CD4-positive, alpha-beta memory T cell (primary cell): ENCODE data around the gene WRAP73. TPM values are rescaled to one million over a fixed set of nuclear protein-coding genes. Genes with fewer than 3 reads are reported as not detected.

ENCODE experiments used
- CTCF ChIA-PET: fragments of 350-600 bp; sonication (Branson Sonifier 250); formaldehyde crosslinking; loops from one replicate; lab custom pipeline; 2021; ENCODE audit warnings: inconsistent platforms; ENCODE audit not compliant: partially characterized antibody; lab: Charles Lee
- POLR2A ChIA-PET: fragments of 350-600 bp; sonication (Branson Sonifier 250); formaldehyde crosslinking; loops from one replicate; lab custom pipeline; 2021; ENCODE audit not compliant: partially characterized antibody; lab: Charles Lee
- DNase-seq, 5 donors: peaks; one replicate each; pipeline versions ENCODE4 v3.0.0 to v3.0.0-alpha.2; 2020 to 2022; ENCODE audit warnings: mixed read lengths in 1 of 5
- H3K27ac ChIP-seq: one replicate; pipeline ENCODE4 v1.7.0; 2013; ENCODE audit warnings: low read depth, low read length
- H3K27me3 ChIP-seq: 2 replicates; pipeline ENCODE4 v1.7.0; 2013; ENCODE audit warnings: mild to moderate bottlenecking, low read length, moderate library complexity; ENCODE audit not compliant: insufficient read depth
- H3K36me3 ChIP-seq: 2 replicates; pipeline ENCODE4 v1.7.0; 2013; ENCODE audit warnings: mild to moderate bottlenecking, low read length, moderate library complexity; ENCODE audit not compliant: insufficient read depth
- H3K4me1 ChIP-seq: 2 replicates; pipeline ENCODE4 v1.7.0; 2013; ENCODE audit warnings: mild to moderate bottlenecking, low read length, moderate library complexity; ENCODE audit not compliant: insufficient read depth
- H3K4me3 ChIP-seq, 2 donors: one replicate each; pipeline ENCODE4 v1.7.0; 2013; ENCODE audit warnings: low read length in 2 of 2, mild to moderate bottlenecking in 1 of 2
- H3K9me3 ChIP-seq, 2 donors: one replicate each; pipeline ENCODE4 v1.7.0; 2013; ENCODE audit warnings: low read length in 2 of 2, control low read depth in 1 of 2; ENCODE audit not compliant: control insufficient read depth in 1 of 2
- H3K27ac Mint-ChIP-seq, 7 donors: one replicate each; pipeline ENCODE4 v1.8.0; 2020 to 2021; ENCODE audit warnings: mixed read lengths in 7 of 7, mild to moderate bottlenecking in 6 of 7, inconsistent platforms in 3 of 7, moderate library complexity in 3 of 7
- H3K27me3 Mint-ChIP-seq, 2 donors: one replicate each; pipeline ENCODE4 v1.8.0; 2020 to 2021; ENCODE audit warnings: mixed read lengths in 2 of 2
- H3K36me3 Mint-ChIP-seq, 2 donors: one replicate each; pipeline ENCODE4 v1.8.0; 2020 to 2021; ENCODE audit warnings: mixed read lengths in 2 of 2, inconsistent platforms in 1 of 2, mild to moderate bottlenecking in 1 of 2
- H3K4me1 Mint-ChIP-seq, 4 donors: one replicate each; pipeline ENCODE4 v1.8.0; 2020 to 2021; ENCODE audit warnings: mixed read lengths in 4 of 4, mild to moderate bottlenecking in 1 of 4
- H3K4me3 Mint-ChIP-seq, 8 donors: one replicate each; pipeline ENCODE4 v1.8.0; 2020 to 2021; ENCODE audit warnings: mixed read lengths in 8 of 8, mild to moderate bottlenecking in 7 of 8, moderate library complexity in 6 of 8, inconsistent platforms in 3 of 8
- H3K9me3 Mint-ChIP-seq, 8 donors: one replicate each; pipeline ENCODE4 v1.8.0; 2020 to 2021; ENCODE audit warnings: mixed read lengths in 8 of 8, mild to moderate bottlenecking in 5 of 8, inconsistent platforms in 3 of 8, moderate library complexity in 1 of 8
- intact Hi-C: fragments of 100-400 bp; cut with micrococcal nuclease; formaldehyde crosslinking; loops from one replicate; pipeline ENCODE4 v1.15.1; 2023
- polyA plus RNA-seq, 2 donors: library from polyadenylated mRNA; unstranded; fragments of 300-500 nt; fragmentation: Illumina TruSeq; gene quantifications; one replicate each; pipeline ENCODE4 v1.2.3, GENCODE V29; 2021
- total RNA-seq, 2 experiments: library from RNA; stranded (reverse); gene quantifications; one replicate each; pipeline ENCODE4 v1.2.3, GENCODE V29; 2021

Gene WRAP73
- total and polyA plus RNA-seq, 4 experiments from 2014 or later, result 24.4 to 40.7 (median 34.6) TPM

GRCh38 chr1:3651026-3651929, 1.4 kb upstream of the WRAP73 start:
- intact Hi-C loops, result no loop called here
- H3K4me3 ChIP-seq, result no peak overlapping the region
- ChIA-PET POLR2A (no interaction called here), CTCF (no interaction called here)
- H3K27ac Mint-ChIP-seq, result peak overlapping the region in 1 of 7 donors; percentile 27
- no peak overlapping the region for H3K27ac ChIP-seq
- H3K4me1 Mint-ChIP-seq, result peaks cover 12 to 41% (median 28%) of the 10 kb centered on the region in 4 donors
- peak in 2 of 5 donors; percentile 10 to 11 for DNase-seq
- peaks cover 41% of the 10 kb centered on the region for H3K4me1 ChIP-seq
- H3K9me3 ChIP-seq, result no peaks in the 10 kb centered on the region
- no peaks in the 10 kb centered on the region for H3K9me3 Mint-ChIP-seq
- peaks cover 7% of the 10 kb centered on the region for H3K36me3 ChIP-seq
- peak overlapping the region in 7 of 8 donors; percentile 54 to 74 (median 62) for H3K4me3 Mint-ChIP-seq
- peaks cover 11% of the 10 kb centered on the region for H3K27me3 ChIP-seq
- peaks cover 4 to 18% of the 10 kb centered on the region in 2 donors for H3K36me3 Mint-ChIP-seq
- H3K27me3 Mint-ChIP-seq, result peaks cover 28 to 32% of the 10 kb centered on the region in 2 donors

GRCh38 chr1:3650248-3651025, 534 bp upstream of the WRAP73 start:
- Mint-ChIP-seq H3K27me3 (peaks cover 23 to 25% of the 10 kb centered on the region in 2 donors), H3K9me3 (no peaks in the 10 kb centered on the region), H3K4me1 (peaks cover 12 to 41% (median 28%) of the 10 kb centered on the region in 4 donors), H3K36me3 (peaks cover 8 to 22% of the 10 kb centered on the region in 2 donors), H3K27ac (peak overlapping the region in 6 of 7 donors; percentile 26 to 82 (median 61)), H3K4me3 (peak overlapping the region; percentile 81 to 96 (median 86))
- no peak overlapping the region for H3K27ac ChIP-seq
- peaks cover 7% of the 10 kb centered on the region for H3K36me3 ChIP-seq
- ChIA-PET POLR2A (interaction anchor here (0.8 kb wide), 1 partner anchor 146 kb away, joined by 3 read pairs; the partner anchor contains the start of gene LRRC47), CTCF (interaction anchor here (1.6 kb wide), 1 partner anchor 160 kb away, joined by 4 read pairs; no protein-coding TSS in a partner anchor)
- intact Hi-C loops, result loop anchor here (1.0 kb wide), 2 partner anchors 26 to 146 kb away; partner anchors contain the start of gene LRRC47
- H3K4me1 ChIP-seq, result peaks cover 41% of the 10 kb centered on the region
- H3K9me3 ChIP-seq, result no peaks in the 10 kb centered on the region
- H3K4me3 ChIP-seq, result peak overlapping the region in 1 of 2 donors; percentile 66
- H3K27me3 ChIP-seq, result peaks cover 11% of the 10 kb centered on the region
- peak in 2 of 5 donors; percentile 7 to 14 for DNase-seq

- ChIA-PET POLR2A (no interaction called here), CTCF (interaction anchor here (1.1 kb wide), 1 partner anchor 25 kb away, joined by 3 read pairs; no protein-coding TSS in a partner anchor)
- Histone ChIP-seq H3K36me3 (peaks cover 7% of the 10 kb centered on the region), H3K9me3 (no peaks in the 10 kb centered on the region), H3K27me3 (peaks cover 11% of the 10 kb centered on the region), H3K4me1 (peaks cover 37% of the 10 kb centered on the region), H3K4me3 (no peak overlapping the region), H3K27ac (no peak overlapping the region)
- peaks cover 16 to 42% (median 28%) of the 10 kb centered on the region in 4 donors for H3K4me1 Mint-ChIP-seq
- H3K9me3 Mint-ChIP-seq, result no peaks in the 10 kb centered on the region
- H3K27me3 Mint-ChIP-seq, result peaks cover 5 to 6% of the 10 kb centered on the region in 2 donors
- no peak overlapping the region for H3K4me3 Mint-ChIP-seq
- DNase-seq, result no peak
- intact Hi-C loops, result no loop called here
- H3K36me3 Mint-ChIP-seq, result peaks cover 29 to 47% of the 10 kb centered on the region in 2 donors
- peak overlapping the region in 1 of 7 donors; percentile 47 for H3K27ac Mint-ChIP-seq
These were observed 3.3 kb downstream of the WRAP73 start for GRCh38 chr1:3646596-3646995.

GRCh38 chr1:3645666-3646355, 4.1 kb downstream of the WRAP73 start:
- peaks cover 30% of the 10 kb centered on the region for H3K4me1 ChIP-seq
- no peak overlapping the region for H3K27ac ChIP-seq
- Mint-ChIP-seq H3K9me3 (no peaks in the 10 kb centered on the region), H3K27me3 (peaks cover 3 to 4% of the 10 kb centered on the region in 2 donors), H3K36me3 (peaks cover 29 to 50% of the 10 kb centered on the region in 2 donors), H3K4me1 (peaks cover 16 to 36% (median 23%) of the 10 kb centered on the region in 4 donors), H3K27ac (peak overlapping the region in 1 of 7 donors; percentile 37), H3K4me3 (no peak overlapping the region)
- peaks cover 7% of the 10 kb centered on the region for H3K36me3 ChIP-seq
- ChIA-PET POLR2A (no interaction called here), CTCF (interaction anchor here (1.1 kb wide), 1 partner anchor 24 kb away, joined by 3 read pairs; no protein-coding TSS in a partner anchor)
- DNase-seq, result no peak
- no peak overlapping the region for H3K4me3 ChIP-seq
- no peaks in the 10 kb centered on the region for H3K9me3 ChIP-seq
- peaks cover 4% of the 10 kb centered on the region for H3K27me3 ChIP-seq
- intact Hi-C loops, result no loop called here

- POLR2A ChIA-PET, result no interaction called here
- H3K27me3 Mint-ChIP-seq, result peaks cover 2% of the 10 kb centered on the region in 2 donors
- Histone ChIP-seq H3K36me3 (peaks cover 7% of the 10 kb centered on the region), H3K9me3 (no peaks in the 10 kb centered on the region), H3K27ac (no peak overlapping the region), H3K27me3 (no peaks in the 10 kb centered on the region), H3K4me3 (no peak overlapping the region), H3K4me1 (peaks cover 24% of the 10 kb centered on the region)
- H3K36me3 Mint-ChIP-seq, result peaks cover 29 to 50% of the 10 kb centered on the region in 2 donors
- intact Hi-C loops, result no loop called here
- H3K27ac Mint-ChIP-seq, result no peak overlapping the region
- no peaks in the 10 kb centered on the region for H3K9me3 Mint-ChIP-seq
- DNase-seq, result no peak
- no peak overlapping the region for H3K4me3 Mint-ChIP-seq
- CTCF ChIA-PET, result no interaction called here
- H3K4me1 Mint-ChIP-seq, result peaks cover 16 to 31% (median 21%) of the 10 kb centered on the region in 4 donors
These were observed 4.7 kb downstream of the WRAP73 start for GRCh38 chr1:3645247-3645646.

- intact Hi-C loops, result no loop called here
- Mint-ChIP-seq H3K4me1 (peaks cover 14 to 24% (median 17%) of the 10 kb centered on the region in 4 donors), H3K36me3 (peaks cover 29 to 50% of the 10 kb centered on the region in 2 donors), H3K9me3 (no peaks in the 10 kb centered on the region), H3K27me3 (no peaks in the 10 kb centered on the region), H3K4me3 (no peak overlapping the region), H3K27ac (no peak overlapping the region)
- ChIA-PET CTCF (no interaction called here), POLR2A (no interaction called here)
- H3K9me3 ChIP-seq, result no peaks in the 10 kb centered on the region
- no peaks in the 10 kb centered on the region for H3K27me3 ChIP-seq
- no peak overlapping the region for H3K4me3 ChIP-seq
- H3K36me3 ChIP-seq, result peaks cover 13% of the 10 kb centered on the region
- H3K4me1 ChIP-seq, result peaks cover 16% of the 10 kb centered on the region
- no peak for DNase-seq
- no peak overlapping the region for H3K27ac ChIP-seq
These were observed 5.6 kb downstream of the WRAP73 start for GRCh38 chr1:3644273-3644672.
